NCI-H2107 (cell line): ENCODE measurements around the gene FBXO36.
"Not testable (repeated sequence)": the region's sequence is repeated elsewhere in the genome, so short reads cannot be mapped to it uniquely, and the experiment has no call there.

Experiments
- DNase-seq: peaks from one replicate; lab custom pipeline; 2025; lab: John Stamatoyannopoulos, UW

The FBXO36 gene

GRCh38 chr2:229922449-229923386 is at the start of gene FBXO36:
TSS of gene FBXO36 (plus strand) at chr2:229922503. CDS start at chr2:229922514, 11 bp downstream.
- DNase-seq: peak; percentile 66

DNA sequence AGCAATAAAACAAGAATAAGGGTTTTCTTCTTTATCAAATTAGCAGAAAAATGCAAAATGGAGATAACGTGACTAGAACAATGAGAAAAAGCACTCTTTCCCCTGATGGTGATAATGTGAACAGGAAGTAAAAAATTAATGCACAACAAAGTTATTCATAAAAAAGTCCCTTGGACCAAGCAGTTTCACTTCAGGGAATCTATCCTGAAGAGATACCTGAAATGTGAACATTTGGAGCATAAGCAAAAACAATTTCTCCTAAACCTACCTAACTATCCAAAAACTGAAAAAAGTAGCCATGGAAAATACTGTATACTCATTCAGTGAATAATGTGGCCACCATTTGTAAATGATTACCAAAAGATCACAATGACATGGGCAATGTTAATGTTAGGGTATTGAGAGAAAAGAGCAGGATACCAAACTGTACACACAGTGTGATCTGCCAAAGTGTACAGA is 49.2 kb upstream of the FBXO36 start:
- no peak for DNase-seq

DNA sequence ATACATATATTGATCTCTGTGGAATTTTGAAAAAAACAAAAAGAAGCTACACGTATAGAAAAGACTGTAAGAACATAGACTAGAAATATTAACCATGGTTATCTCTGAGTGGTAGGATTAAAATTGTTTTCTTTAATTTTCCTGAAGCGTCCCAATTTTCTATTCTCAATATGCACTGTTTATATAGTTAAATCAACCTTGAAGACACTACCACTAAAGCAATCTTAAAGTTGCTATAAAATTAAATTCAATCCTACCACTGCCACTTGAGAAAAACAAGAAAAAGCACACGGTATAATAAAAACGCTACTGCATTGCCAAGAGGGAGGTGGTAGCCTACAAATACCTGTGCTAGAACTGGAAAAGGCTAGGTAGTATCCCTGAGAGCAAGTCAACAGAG is 47.7 kb upstream of the FBXO36 start:
- DNase-seq: no peak

DNA sequence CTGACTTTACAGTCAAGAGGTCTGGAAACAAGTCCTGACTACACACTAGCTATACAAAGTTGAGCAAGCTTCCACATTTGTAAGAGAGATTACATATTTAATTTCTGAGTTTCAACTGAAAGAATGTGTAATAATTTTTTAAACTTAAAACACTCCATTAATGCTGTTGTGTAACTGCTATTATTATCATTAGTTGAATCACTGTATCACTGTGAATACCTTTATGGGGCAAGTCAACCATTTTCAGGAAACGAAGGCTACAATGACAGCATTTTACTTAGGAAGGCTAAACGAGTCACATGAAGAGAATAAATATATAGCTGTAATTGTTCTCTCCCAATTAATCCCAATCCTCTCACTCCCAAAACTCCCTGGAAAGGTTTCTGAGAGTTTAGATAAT is 46.8 kb upstream of the FBXO36 start:
- no peak for DNase-seq

- no peak for DNase-seq
Measured at GRCh38 chr2:229879191-229879950, 42.9 kb upstream of the FBXO36 start.

DNA sequence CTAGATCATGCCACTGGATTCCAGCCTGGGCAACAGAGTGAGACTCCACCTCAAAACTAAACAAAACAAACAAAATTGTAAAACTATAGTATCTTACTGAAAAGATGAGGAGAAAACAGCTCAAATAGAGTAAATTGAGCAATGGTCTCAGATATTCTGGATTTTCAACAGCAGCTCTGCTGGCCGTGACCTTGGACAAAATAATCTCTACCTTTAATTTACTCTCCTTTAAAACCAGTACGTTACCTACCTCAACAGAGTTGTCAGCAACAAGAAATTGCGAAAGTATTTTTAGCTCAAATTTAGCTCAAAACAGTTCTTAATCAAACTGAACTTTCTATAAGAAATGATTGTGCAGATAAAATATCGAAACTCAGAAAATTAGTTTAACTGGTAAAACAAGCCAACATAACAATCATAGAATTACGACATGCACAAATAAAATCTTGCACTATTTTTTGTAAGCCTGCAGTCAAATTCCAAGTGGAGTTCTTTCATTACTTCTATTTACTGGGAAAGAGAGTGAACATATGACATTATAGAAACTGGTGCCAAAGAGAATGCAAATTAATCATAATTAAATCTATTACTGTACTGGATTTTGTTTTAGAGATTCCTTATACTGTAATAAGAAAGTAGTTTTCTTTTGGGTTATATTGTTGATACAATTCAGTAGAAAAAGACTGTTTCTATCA is 41.3 kb upstream of the FBXO36 start:
- DNase-seq: no peak

DNA sequence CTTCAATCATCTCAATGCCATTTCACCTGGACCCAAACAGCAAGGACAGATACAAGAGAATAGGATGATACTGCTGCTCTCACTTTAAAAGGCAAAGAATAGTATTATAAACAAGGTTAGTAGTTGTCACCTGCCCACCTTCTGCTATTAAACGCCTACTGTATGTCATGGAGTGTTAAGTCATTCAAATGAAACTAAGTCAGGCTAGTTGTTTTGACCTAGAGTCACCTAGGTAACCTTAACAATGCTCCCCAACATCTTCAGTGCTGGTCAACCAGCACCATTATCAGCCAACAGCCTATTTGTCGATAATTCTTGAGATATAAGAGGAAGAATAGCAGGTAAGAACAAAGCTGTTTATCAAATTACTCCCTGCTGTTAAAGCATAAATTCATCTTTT is 39.7 kb upstream of the FBXO36 start:
- DNase-seq: no peak

- no peak for DNase-seq
Measured at GRCh38 chr2:229884775-229885699, 37.3 kb upstream of the FBXO36 start.

GRCh38 chr2:229887441-229887840 is 34.9 kb upstream of the FBXO36 start:
- no peak for DNase-seq

DNA sequence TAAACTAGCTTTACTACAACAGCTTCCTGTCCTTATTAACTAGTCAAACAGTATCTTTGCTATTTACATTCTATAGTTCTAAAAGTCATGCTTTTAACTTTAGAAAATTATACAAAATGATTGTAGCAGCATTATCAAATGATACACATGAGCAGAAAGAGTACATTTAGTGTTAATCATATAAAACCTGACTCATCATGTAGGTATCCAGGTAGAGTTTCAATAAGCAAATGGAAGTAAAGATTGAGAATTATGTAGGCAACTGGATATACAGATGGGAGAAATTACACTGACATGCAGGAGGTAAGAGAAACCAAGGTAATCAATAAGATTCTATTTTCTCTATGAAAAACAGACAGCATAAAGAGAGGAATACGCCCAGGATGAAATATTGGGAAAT is 34.3 kb upstream of the FBXO36 start:
- DNase-seq: no peak

GRCh38 chr2:229889023-229889422 is 33.3 kb upstream of the FBXO36 start:
- DNase-seq: no peak

- DNase-seq: no peak
Measured at GRCh38 chr2:229896857-229897256, 25.4 kb upstream of the FBXO36 start.

GRCh38 chr2:229899604-229900003 is 22.7 kb upstream of the FBXO36 start:
- DNase-seq: no peak

DNA sequence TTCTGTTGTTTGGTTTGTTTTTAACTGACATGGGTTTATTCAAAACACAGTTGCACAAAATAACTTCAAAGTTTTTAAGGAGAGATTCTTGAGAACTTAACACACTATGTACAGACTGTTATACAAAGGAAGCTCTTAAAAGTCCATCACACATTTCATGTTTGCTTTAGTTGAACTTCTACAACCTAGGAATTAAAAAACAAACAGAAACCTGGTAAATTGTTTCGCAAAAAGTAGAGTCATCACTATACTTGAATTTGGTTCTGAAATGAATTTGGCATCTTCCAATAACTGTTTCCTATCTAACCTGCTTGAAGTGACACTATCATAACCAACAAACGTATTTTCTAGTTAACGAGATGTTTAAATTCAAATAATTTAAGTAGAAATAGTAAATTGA is 22.3 kb upstream of the FBXO36 start:
- no peak for DNase-seq

- DNase-seq: not testable (repeated sequence)
Measured at GRCh38 chr2:229900514-229900913, 21.8 kb upstream of the FBXO36 start.

- no peak for DNase-seq
Measured at GRCh38 chr2:229901819-229902218, 20.5 kb upstream of the FBXO36 start.

DNA sequence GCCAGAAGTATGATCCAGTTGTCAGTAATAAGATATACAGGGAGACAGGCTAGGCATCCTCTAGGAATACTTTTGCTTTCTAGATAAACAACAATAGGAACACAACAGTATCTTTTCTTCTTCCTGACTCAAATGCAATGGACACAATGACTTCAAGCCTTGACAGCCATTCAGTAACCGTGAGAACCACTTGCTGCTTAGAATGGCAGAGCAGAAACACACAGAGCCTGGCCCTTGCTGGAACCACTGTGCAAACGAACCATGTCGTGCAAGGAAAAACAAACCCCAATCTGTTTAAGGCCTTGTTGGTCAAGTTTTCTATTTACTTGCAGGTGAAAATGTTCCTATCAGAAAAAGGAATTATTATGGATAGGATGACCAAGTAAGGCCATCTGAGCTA is 19.3 kb upstream of the FBXO36 start:
- DNase-seq: no peak

DNA sequence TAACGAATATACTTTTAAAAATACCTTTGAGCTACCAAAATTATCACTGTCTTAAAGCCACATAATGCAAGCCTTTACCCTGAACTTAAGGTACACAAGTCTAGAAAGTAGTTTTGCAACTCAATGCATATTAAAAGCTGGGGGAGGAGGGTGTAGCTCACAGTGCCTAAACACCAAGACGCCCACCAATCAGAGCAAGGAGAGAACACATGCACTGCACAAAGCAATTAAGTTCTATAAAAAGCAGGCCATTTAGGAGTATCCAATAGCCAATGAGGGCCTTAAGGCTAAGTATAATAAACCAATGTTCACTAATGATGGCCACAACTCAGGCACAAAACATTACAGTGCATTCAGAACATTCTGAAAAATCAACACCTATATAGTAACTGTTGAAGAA is 16.7 kb upstream of the FBXO36 start:
- DNase-seq: no peak

- DNase-seq: no peak
Measured at GRCh38 chr2:229909090-229909489, 13.2 kb upstream of the FBXO36 start.

- no peak for DNase-seq
Measured at GRCh38 chr2:229910147-229910831, 12.0 kb upstream of the FBXO36 start.
